ENCODE data around the gene RFWD3. TPM values are rescaled to one million over a fixed set of nuclear protein-coding genes. Genes with fewer than 3 reads are reported as not detected.

RFWD3 gene
- total RNA-seq, 4 donors from 2014 or later: 14.6 to 32.9 (median 25.1) TPM

GRCh38 chr16:74623839-74624235, 42.8 kb downstream of the RFWD3 start:
- 42 to 44% methylated on average over 6 of the region's 6 CpGs for WGBS, 2 donors
- no peak for TF ChIP-seq POLR2A (IDR thresholded peaks at IDR 0.05)
- TF ChIP-seq CTCF (IDR thresholded peaks at IDR 0.05): no peak
- no peak overlapping the region for H3K27ac ChIP-seq
- peaks cover 3 to 28% of the 10 kb centered on the region in 2 donors for H3K4me1 ChIP-seq
- H3K4me3 ChIP-seq (replicated peaks in 1 of 3): no peak overlapping the region
- intact Hi-C loops (cut with DNase I): loop anchor here (10.0 kb wide), 1 partner anchor 149 kb away; no protein-coding TSS in a partner anchor
- H3K9me3 ChIP-seq: no peaks in the 10 kb centered on the region
- H3K27me3 ChIP-seq: no peaks in the 10 kb centered on the region
- peaks cover 12 to 42% of the 10 kb centered on the region in 2 donors for H3K36me3 ChIP-seq
- peak; percentile 51 for DNase-seq

GRCh38 chr16:74623214-74623838, 43.4 kb downstream of the RFWD3 start:
- Histone ChIP-seq H3K4me3 (replicated peaks in 1 of 3) (no peak overlapping the region), H3K4me1 (peaks cover 3 to 24% of the 10 kb centered on the region in 2 donors), H3K27ac (peak overlapping the region in 1 of 3 donors; percentile 29), H3K36me3 (peaks cover 11 to 42% of the 10 kb centered on the region in 2 donors), H3K9me3 (no peaks in the 10 kb centered on the region), H3K27me3 (no peaks in the 10 kb centered on the region)
- intact Hi-C loops (cut with DNase I): loop anchor here (10.0 kb wide), 1 partner anchor 149 kb away; no protein-coding TSS in a partner anchor
- DNase-seq: peak in 1 of 2 donors; percentile 12
- no peak for TF ChIP-seq POLR2A (IDR thresholded peaks at IDR 0.05)
- peak; percentile 28 to 82 (median 63) for TF ChIP-seq CTCF (IDR thresholded peaks at IDR 0.05)
- 22 to 26% methylated on average over 4 of the region's 4 CpGs for WGBS, 2 donors

- peaks cover 11 to 34% of the 10 kb centered on the region in 2 donors for H3K36me3 ChIP-seq
- no peaks in the 10 kb centered on the region for H3K9me3 ChIP-seq
- 92 to 95% methylated on average over 4 of the region's 4 CpGs for WGBS, 2 donors
- peaks cover 3 to 11% of the 10 kb centered on the region in 2 donors for H3K4me1 ChIP-seq
- H3K4me3 ChIP-seq (replicated peaks in 1 of 3): no peak overlapping the region
- intact Hi-C loops (cut with DNase I): loop anchor here (10.0 kb wide), 1 partner anchor 147 kb away; no protein-coding TSS in a partner anchor
- H3K27ac ChIP-seq: peak overlapping the region in 1 of 3 donors; percentile 3
- no peak for DNase-seq
- H3K27me3 ChIP-seq: no peaks in the 10 kb centered on the region
- TF ChIP-seq CTCF (IDR thresholded peaks at IDR 0.05) (no peak), POLR2A (IDR thresholded peaks at IDR 0.05) (no peak)
Observed at GRCh38 chr16:74622005-74622404, 44.7 kb downstream of the RFWD3 start.

GRCh38 chr16:74617206-74617788, 49.4 kb downstream of the RFWD3 start:
- DNase-seq: no peak
- peaks cover 0 to 11% of the 10 kb centered on the region in 2 donors for H3K36me3 ChIP-seq
- no peaks in the 10 kb centered on the region for H3K9me3 ChIP-seq
- H3K27me3 ChIP-seq: no peaks in the 10 kb centered on the region
- TF ChIP-seq POLR2A (IDR thresholded peaks at IDR 0.05) (no peak), CTCF (IDR thresholded peaks at IDR 0.05) (no peak)
- intact Hi-C loops (cut with DNase I): no loop called here
- no peak overlapping the region for H3K27ac ChIP-seq
- WGBS, 2 donors: 91 to 97% methylated on average over 1 of the region's 1 CpG
- no peaks in the 10 kb centered on the region for H3K4me1 ChIP-seq
- no peak overlapping the region for H3K4me3 ChIP-seq (replicated peaks in 1 of 3)

GRCh38 chr16:74611721-74612120, 55.0 kb downstream of the RFWD3 start:
- Histone ChIP-seq H3K4me3 (replicated peaks in 1 of 3) (no peak overlapping the region), H3K4me1 (peaks cover 0 to 5% of the 10 kb centered on the region in 2 donors), H3K36me3 (no peaks in the 10 kb centered on the region), H3K27ac (no peak overlapping the region), H3K9me3 (no peaks in the 10 kb centered on the region), H3K27me3 (no peaks in the 10 kb centered on the region)
- DNase-seq: no peak
- no peak for TF ChIP-seq CTCF (IDR thresholded peaks at IDR 0.05)
- no peak for TF ChIP-seq POLR2A (IDR thresholded peaks at IDR 0.05)
- 80 to 85% methylated on average over 1 of the region's 1 CpG for WGBS, 2 donors
- intact Hi-C loops (cut with DNase I): no loop called here

Measured in thyroid gland (tissue), 4 donors.